Trophoblast cell (in vitro differentiated cells and primary cell): ENCODE data around the gene B4GAT1.
A peak's percentile ranks its signal among the peaks of the same experiment; 100 is the strongest.

Experiments
- DNase-seq, 2 donors: peaks; one replicate each; pipeline ENCODE4 v3.0.0-alpha.2; 2016
- H2AFZ ChIP-seq: 2 replicates; pipeline ENCODE4 v1.6.1; 2013; ENCODE audit warnings: low read length, moderate library complexity, mild to moderate bottlenecking; ENCODE audit not compliant: insufficient read depth, poor library complexity
- H2AK5ac ChIP-seq: 2 replicates; pipeline ENCODE4 v1.6.1; 2013; ENCODE audit warnings: mild to moderate bottlenecking, low read length
- H2BK120ac ChIP-seq: 2 replicates; pipeline ENCODE4 v1.6.1; 2013; ENCODE audit warnings: low read length, mild to moderate bottlenecking, moderate library complexity; ENCODE audit not compliant: insufficient read depth, poor library complexity
- H2BK12ac ChIP-seq: 2 replicates; pipeline ENCODE4 v1.6.1; 2013; ENCODE audit warnings: mild to moderate bottlenecking, low read length, moderate library complexity
- H2BK5ac ChIP-seq: 2 replicates; pipeline ENCODE4 v1.6.1; 2013; ENCODE audit warnings: low read length, low read depth, moderate library complexity, mild to moderate bottlenecking; ENCODE audit not compliant: poor library complexity
- H3K14ac ChIP-seq: 2 replicates; pipeline ENCODE4 v1.6.1; 2013; ENCODE audit warnings: mild to moderate bottlenecking, low read length
- H3K18ac ChIP-seq: 2 replicates; pipeline ENCODE4 v1.6.1; 2013; ENCODE audit warnings: mild to moderate bottlenecking, low read length
- H3K23ac ChIP-seq: 2 replicates; pipeline ENCODE4 v1.6.1; 2013; ENCODE audit warnings: low read length
- H3K27ac ChIP-seq: 2 replicates; pipeline ENCODE4 v1.5.1; 2013; ENCODE audit warnings: low read depth, mild to moderate bottlenecking, inconsistent platforms, low read length, moderate library complexity
- H3K27me3 ChIP-seq: 2 replicates; pipeline ENCODE4 v1.6.1; 2013; ENCODE audit warnings: inconsistent platforms, mild to moderate bottlenecking, low read length, moderate library complexity; ENCODE audit not compliant: insufficient read depth
- H3K36me3 ChIP-seq, 2 experiments: 1 replicate in 1 of 2; 2 replicates in 1 of 2; pipeline ENCODE4 v1.6.1; 2013; ENCODE audit warnings: low read length in 2 of 2, mild to moderate bottlenecking in 2 of 2, moderate library complexity in 1 of 2; ENCODE audit not compliant: insufficient read depth in 2 of 2, control insufficient read depth in 1 of 2
- H3K4ac ChIP-seq: 2 replicates; pipeline ENCODE4 v1.6.1; 2013; ENCODE audit warnings: low read depth, mild to moderate bottlenecking, low read length, moderate library complexity
- H3K4me1 ChIP-seq, 2 experiments: 1 replicate in 1 of 2; 2 replicates in 1 of 2; pipeline ENCODE4 v1.6.1; 2013; ENCODE audit warnings: low read length in 2 of 2, mild to moderate bottlenecking in 2 of 2, moderate library complexity in 1 of 2; ENCODE audit not compliant: insufficient read depth in 2 of 2, control insufficient read depth in 1 of 2
- H3K4me2 ChIP-seq: 2 replicates; pipeline ENCODE4 v1.6.1; 2013; ENCODE audit warnings: inconsistent platforms, mild to moderate bottlenecking, low read length, moderate library complexity
- H3K4me3 ChIP-seq: 2 replicates; pipeline ENCODE4 v1.5.1; 2013; ENCODE audit warnings: mild to moderate bottlenecking, low read depth, low read length, inconsistent platforms
- H3K79me1 ChIP-seq: one replicate; pipeline ENCODE4 v1.6.1; 2013; ENCODE audit warnings: low read length
- H3K79me2 ChIP-seq: 2 replicates; pipeline ENCODE4 v1.6.1; 2013; ENCODE audit warnings: low read length, mild to moderate bottlenecking; ENCODE audit not compliant: control insufficient read depth, insufficient read depth, poor library complexity
- H3K9ac ChIP-seq: 2 replicates; pipeline ENCODE4 v1.6.1; 2013; ENCODE audit warnings: mild to moderate bottlenecking, low read length
- H3K9me3 ChIP-seq: 2 replicates; pipeline ENCODE4 v1.6.1; 2013; ENCODE audit warnings: low read depth, mild to moderate bottlenecking, control low read depth, inconsistent platforms, low read length; ENCODE audit not compliant: insufficient read depth
- H4K12ac ChIP-seq: 2 replicates; pipeline ENCODE4 v1.6.1; 2013; ENCODE audit warnings: low read depth, mild to moderate bottlenecking, low read length, moderate library complexity
- H4K8ac ChIP-seq: 2 replicates; pipeline ENCODE4 v1.6.1; 2013; ENCODE audit warnings: low read depth, mild to moderate bottlenecking, low read length, moderate library complexity
- H4K91ac ChIP-seq: one replicate; pipeline ENCODE4 v1.6.1; 2013; ENCODE audit warnings: low read depth, mild to moderate bottlenecking, low read length, moderate library complexity
- WGBS: extraction: QIAGEN DNeasy Blood & Tissue Kit; methylation state at CpG from one replicate; pipeline ENCODE4 v1.1.7; 2013; ENCODE audit warnings: missing lambda C conversion rate; ENCODE audit not compliant: insufficient read length, insufficient coverage; ENCODE audit errors: extremely low coverage; 5-methylcytosine and 5-hydroxymethylcytosine counted together

Gene B4GAT1

GRCh38 chr11:66346476-66347424 is 679 bp downstream of the B4GAT1 start:
- H3K27me3 ChIP-seq = no peaks in the 10 kb centered on the region
- no peak overlapping the region for H2BK12ac ChIP-seq
- H3K27ac ChIP-seq = peak overlapping the region; percentile 14
- peak overlapping the region; percentile 74 for H3K9ac ChIP-seq
- peak overlapping the region; percentile 83 for H4K8ac ChIP-seq
- H3K9me3 ChIP-seq = peaks cover 1% of the 10 kb centered on the region
- peaks cover 11% of the 10 kb centered on the region for H3K79me1 ChIP-seq
- H4K91ac ChIP-seq = peak overlapping the region; percentile 44
- peak overlapping the region; percentile 81 for H4K12ac ChIP-seq
- no peak overlapping the region for H2BK120ac ChIP-seq
- H3K4me2 ChIP-seq = peak overlapping the region; percentile 98
- H3K79me2 ChIP-seq = peaks cover 10% of the 10 kb centered on the region
- peak overlapping the region; percentile 80 for H2AFZ ChIP-seq
- no peak overlapping the region for H3K23ac ChIP-seq
- DNase-seq = no peak
- peak overlapping the region; percentile 69 for H3K14ac ChIP-seq
- peak overlapping the region; percentile 16 for H2AK5ac ChIP-seq
- peak overlapping the region; percentile 49 for H3K4ac ChIP-seq
- H3K4me1 ChIP-seq = peaks cover 9 to 12% of the 10 kb centered on the region in 2 experiments
- H3K4me3 ChIP-seq = peak overlapping the region; percentile 84
- no CpG with 5 or more reads among the region's 68 CpGs for WGBS
- H3K18ac ChIP-seq = peak overlapping the region; percentile 77
- H3K36me3 ChIP-seq = peaks cover 5 to 6% of the 10 kb centered on the region in 2 experiments
- no peak overlapping the region for H2BK5ac ChIP-seq

GRCh38 chr11:66345316-66345649 is 2.1 kb downstream of the B4GAT1 start:
- H4K91ac ChIP-seq = peak overlapping the region; percentile 16

GRCh38 chr11:66344550-66345315 is 2.7 kb downstream of the B4GAT1 start, which contains the start of gene BRMS1:
BRMS1 (minus strand) TSS chr11:66345104; CDS start chr11:66342234, 2,870 bp downstream.
- H3K9me3 ChIP-seq = peaks cover 4% of the 10 kb centered on the region

More at GRCh38 chr11:66345316-66345649, 2.1 kb downstream of the B4GAT1 start:
- H2BK12ac ChIP-seq = no peak overlapping the region
- H3K27me3 ChIP-seq = no peaks in the 10 kb centered on the region
- peak overlapping the region; percentile 69 for H3K4me2 ChIP-seq
- no peak overlapping the region for H2BK120ac ChIP-seq
- H4K12ac ChIP-seq = peak overlapping the region; percentile 54
- H3K18ac ChIP-seq = no peak overlapping the region
- peak overlapping the region; percentile 49 for H3K4ac ChIP-seq
- no peak overlapping the region for H2BK5ac ChIP-seq
- peaks cover 4% of the 10 kb centered on the region for H3K9me3 ChIP-seq
- peak overlapping the region; percentile 2 for H3K4me3 ChIP-seq
- H3K9ac ChIP-seq = peak overlapping the region; percentile 2
- H3K27ac ChIP-seq = no peak overlapping the region
- H2AFZ ChIP-seq = peak overlapping the region; percentile 14
- peaks cover 20 to 21% of the 10 kb centered on the region in 2 experiments for H3K36me3 ChIP-seq
- no CpG with 5 or more reads among the region's 7 CpGs for WGBS
- no peak overlapping the region for H2AK5ac ChIP-seq
- peaks cover 11% of the 10 kb centered on the region for H3K79me1 ChIP-seq
- H4K8ac ChIP-seq = peak overlapping the region; percentile 92
- H3K4me1 ChIP-seq = peaks cover 9 to 12% of the 10 kb centered on the region in 2 experiments
- H3K23ac ChIP-seq = no peak overlapping the region
- DNase-seq = no peak
- H3K79me2 ChIP-seq = peaks cover 10% of the 10 kb centered on the region
- no peak overlapping the region for H3K14ac ChIP-seq

DNA sequence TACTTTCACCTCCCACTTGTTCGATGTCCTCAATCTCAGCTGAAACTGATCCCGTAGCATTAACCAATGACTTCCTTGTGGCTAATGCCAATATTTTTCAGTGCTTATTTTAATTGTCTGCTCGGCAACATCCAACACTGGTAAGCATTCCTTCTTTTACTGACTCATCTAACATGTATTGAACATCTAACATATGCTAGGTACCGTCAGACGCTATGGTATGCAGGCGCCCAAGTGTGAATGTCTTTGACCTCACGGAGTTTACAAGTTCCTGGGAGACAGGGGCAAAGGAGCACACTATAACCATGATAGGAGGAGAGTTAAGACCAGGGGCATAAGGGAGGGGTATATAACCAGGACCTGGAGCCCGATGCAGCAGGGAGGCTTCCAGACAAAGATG is 4.3 kb downstream of the B4GAT1 start:
- Histone ChIP-seq H2BK120ac (no peak overlapping the region), H3K23ac (no peak overlapping the region), H3K18ac (no peak overlapping the region), H3K79me1 (peaks cover 11% of the 10 kb centered on the region), H2BK5ac (no peak overlapping the region), H2BK12ac (no peak overlapping the region), H3K4me3 (no peak overlapping the region), H2AK5ac (no peak overlapping the region), H3K79me2 (peaks cover 10% of the 10 kb centered on the region), H4K8ac (no peak overlapping the region), H3K9me3 (peaks cover 4% of the 10 kb centered on the region), H4K91ac (no peak overlapping the region), H3K27ac (no peak overlapping the region), H3K27me3 (no peaks in the 10 kb centered on the region), H3K9ac (no peak overlapping the region), H3K36me3 (peaks cover 36 to 40% of the 10 kb centered on the region in 2 experiments), H4K12ac (no peak overlapping the region), H3K4ac (no peak overlapping the region), H2AFZ (no peak overlapping the region), H3K4me1 (peaks cover 9 to 12% of the 10 kb centered on the region in 2 experiments), H3K4me2 (no peak overlapping the region), H3K14ac (no peak overlapping the region)
- DNase-seq = peak in 1 of 2 donors; percentile 9
- no CpG with 5 or more reads among the region's 8 CpGs for WGBS

More at GRCh38 chr11:66344550-66345315, 2.7 kb downstream of the B4GAT1 start, which contains the start of gene BRMS1:
- H3K36me3 ChIP-seq = peaks cover 26% of the 10 kb centered on the region in 2 experiments
- H3K23ac ChIP-seq = no peak within 1 kb of the TSS
- H4K12ac ChIP-seq = peak within 1 kb of the TSS; percentile 54
- peak within 1 kb of the TSS; percentile 76 for H2AFZ ChIP-seq
- WGBS = no CpG with 5 or more reads among the region's 59 CpGs
- peaks cover 10% of the 10 kb centered on the region for H3K79me2 ChIP-seq
- peaks cover 9 to 12% of the 10 kb centered on the region in 2 experiments for H3K4me1 ChIP-seq
- no peak within 1 kb of the TSS for H2BK12ac ChIP-seq
- DNase-seq = peak; percentile 97 to 98
- H2AK5ac ChIP-seq = peak within 1 kb of the TSS; percentile 71
- no peaks in the 10 kb centered on the region for H3K27me3 ChIP-seq
- H3K4me2 ChIP-seq = peak within 1 kb of the TSS; percentile 96
- H3K79me1 ChIP-seq = peaks cover 11% of the 10 kb centered on the region
- peak within 1 kb of the TSS; percentile 52 for H4K91ac ChIP-seq
- H3K27ac ChIP-seq = no peak within 1 kb of the TSS
- H3K4me3 ChIP-seq = peak within 1 kb of the TSS; percentile 98
- peak within 1 kb of the TSS; percentile 55 for H2BK120ac ChIP-seq
- H3K4ac ChIP-seq = peak within 1 kb of the TSS; percentile 76
- H4K8ac ChIP-seq = peak within 1 kb of the TSS; percentile 92
- peak within 1 kb of the TSS; percentile 62 for H3K14ac ChIP-seq
- H2BK5ac ChIP-seq = peak within 1 kb of the TSS; percentile 18
- peak within 1 kb of the TSS; percentile 58 for H3K18ac ChIP-seq
- peak within 1 kb of the TSS; percentile 95 for H3K9ac ChIP-seq
